Measurements from ENCODE around the gene PACRG. TPM values are rescaled to one million over a fixed set of nuclear protein-coding genes. Genes with fewer than 3 reads are reported as not detected.

Gene PACRG
- total RNA-seq, 1 experiment from 2014 or later = 0.26 TPM

DNA sequence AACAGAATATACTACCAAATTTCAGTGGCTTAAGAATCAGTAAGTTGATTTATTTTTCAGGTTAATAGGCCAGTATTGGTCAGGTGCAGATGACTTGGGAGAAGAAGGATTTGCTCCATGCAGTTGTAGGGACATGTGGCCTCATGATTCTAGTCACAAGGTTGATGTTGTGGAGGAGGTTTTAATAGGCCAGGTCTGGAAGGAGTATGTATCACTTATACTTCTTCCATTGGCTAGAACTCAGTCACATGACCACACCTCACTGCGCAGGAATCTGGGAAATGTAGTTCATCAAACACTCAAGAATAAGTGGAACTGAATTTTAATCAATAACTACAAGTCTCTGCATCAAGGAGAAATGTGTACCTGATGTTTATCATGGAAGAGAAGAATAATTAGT is 405.2 kb downstream of the PACRG start:
- Histone ChIP-seq H3K18ac (ENCODE audit: insufficient read length, low read depth, low read length) (no peak overlapping the region), H4K5ac (ENCODE audit: insufficient read length, low read depth, low read length) (no peak overlapping the region), H3K23me2 (ENCODE audit: insufficient read length, low read depth, low read length, poor library complexity, severe bottlenecking) (no peaks in the 10 kb centered on the region), H2BK120ac (ENCODE audit: low read depth, low read length, poor library complexity, severe bottlenecking) (no peak overlapping the region), H3K4me1 (ENCODE audit: insufficient read depth, low read length) (no peaks in the 10 kb centered on the region), H2AFZ (ENCODE audit: low read length) (no peak overlapping the region), H3K27me3 (ENCODE audit: insufficient read depth, low read length) (no peaks in the 10 kb centered on the region), H4K91ac (ENCODE audit: insufficient read length, low read depth, low read length) (no peak overlapping the region), H3K27ac (ENCODE audit: insufficient read length, low read depth, low read length) (no peak overlapping the region), H3K79me2 (ENCODE audit: insufficient read depth, low read length) (no peaks in the 10 kb centered on the region), H2BK15ac (ENCODE audit: low read depth, low read length) (no peak overlapping the region), H3K9ac (ENCODE audit: extremely low read depth, insufficient read length, low read length) (no peak overlapping the region), H4K20me1 (ENCODE audit: control insufficient read depth, insufficient read depth, insufficient read length) (no peaks in the 10 kb centered on the region), H2BK5ac (ENCODE audit: insufficient read length, low read length) (no peak overlapping the region), H3K14ac (ENCODE audit: insufficient read depth, low read length) (no peak overlapping the region), H2BK12ac (ENCODE audit: insufficient read length, low read depth, low read length) (no peak overlapping the region), H3K4ac (ENCODE audit: low read depth, low read length) (no peak overlapping the region), H2BK20ac (ENCODE audit: low read depth, low read length, poor library complexity, severe bottlenecking) (no peak overlapping the region), H3T11ph (ENCODE audit: low read length) (no peak overlapping the region), H3K23ac (ENCODE audit: insufficient read length, low read depth, low read length) (no peak overlapping the region), H2AK5ac (ENCODE audit: insufficient read length, low read length) (no peak overlapping the region), H3K79me1 (ENCODE audit: insufficient read depth, low read depth, low read length, poor library complexity, severe bottlenecking) (no peaks in the 10 kb centered on the region), H3K9me3 (ENCODE audit: control insufficient read depth, low read depth, low read length) (no peaks in the 10 kb centered on the region), H3K4me2 (ENCODE audit: insufficient read depth, insufficient read length, low read length) (no peak overlapping the region), H3K56ac (ENCODE audit: insufficient read length, low read depth, low read length) (no peak overlapping the region), H4K8ac (replicated peaks; ENCODE audit: insufficient read length, low read depth, low read length) (no peak overlapping the region)
- no peaks in the 10 kb centered on the region for H3K36me3 Mint-ChIP-seq (ENCODE audit: insufficient read depth in 1 of 3, low read depth in 3 of 3)
- H3K4me1 Mint-ChIP-seq = peaks cover 0 to 10% of the 10 kb centered on the region in 2 experiments; a peak in 2 of 4 replicates
- H3K9me3 Mint-ChIP-seq = no peaks in the 10 kb centered on the region
- no peaks in the 10 kb centered on the region for H3K27me3 Mint-ChIP-seq (ENCODE audit: low read depth)
- no peak overlapping the region for H3K4me3 Mint-ChIP-seq
- WGBS (ENCODE audit: extremely low coverage, insufficient read length, low lambda C conversion rate) = no CpG with 5 or more reads among the region's 1 CpG
- H3K27ac Mint-ChIP-seq = no peak overlapping the region
- no peak for DNase-seq
- TF ChIP-seq CTCF (conservative IDR thresholded peaks at IDR 0.05) = no peak
